Subcutaneous adipose tissue (tissue), 4 donors: ENCODE results near the gene SLC38A7. TPM values are rescaled to one million over a fixed set of nuclear protein-coding genes. Genes with fewer than 3 reads are reported as not detected.

Experiments used
- total RNA-seq, 4 donors: library from RNA; depleted of rRNA; stranded (reverse); fragments of >200 nt; gene quantifications; one replicate each; pipeline ENCODE4 v1.1.0, GENCODE V29; 2016
- TF ChIP-seq, protein P1 (sequence below): fragments of 450-650 bp; IDR thresholded peaks from one replicate; pipeline ENCODE4 v1.5.1; 2016; ENCODE audit warnings: low read depth, mild to moderate bottlenecking, control low read depth, antibody characterized with exemption, moderate library complexity

The SLC38A7 gene
- total RNA-seq, 4 donors from 2014 or later = 6.4 to 22.8 (median 15.4) TPM

DNA sequence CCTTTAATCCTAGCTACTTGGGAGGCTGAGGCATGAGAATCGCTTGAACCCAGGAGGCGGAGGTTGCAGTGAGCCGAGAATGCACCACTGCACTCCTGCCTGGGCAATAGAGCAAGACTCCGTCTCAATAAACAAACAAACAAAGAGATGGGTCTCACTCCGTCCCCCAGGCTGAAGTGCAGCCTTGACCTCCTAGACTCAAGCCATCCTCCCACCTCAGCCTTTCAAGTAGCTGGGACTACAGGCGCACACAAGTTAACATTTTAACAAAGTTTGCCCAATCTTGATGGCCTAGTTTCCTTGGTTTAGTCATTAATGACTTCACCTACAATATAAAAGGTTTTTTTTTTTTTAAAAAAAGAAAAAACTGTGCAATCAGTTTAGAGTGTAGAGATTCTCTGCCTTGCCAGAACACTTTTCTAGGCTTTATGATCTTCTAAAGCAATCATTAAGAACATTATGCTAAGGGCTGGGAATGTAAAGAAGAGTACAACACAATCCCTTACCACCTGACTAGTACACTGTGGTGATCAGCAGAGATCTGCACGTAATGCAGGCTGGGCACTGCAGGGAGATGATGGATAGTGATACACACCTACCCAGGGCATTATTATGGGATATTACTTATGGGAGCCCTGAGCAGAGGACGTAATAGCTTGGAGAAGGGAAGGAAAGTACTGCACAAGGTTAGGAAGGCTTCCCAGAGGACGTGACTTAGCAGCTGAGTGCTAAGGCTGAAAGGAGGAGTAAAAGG is 42.6 kb upstream of the SLC38A7 start:
- TF ChIP-seq, protein P1, sequence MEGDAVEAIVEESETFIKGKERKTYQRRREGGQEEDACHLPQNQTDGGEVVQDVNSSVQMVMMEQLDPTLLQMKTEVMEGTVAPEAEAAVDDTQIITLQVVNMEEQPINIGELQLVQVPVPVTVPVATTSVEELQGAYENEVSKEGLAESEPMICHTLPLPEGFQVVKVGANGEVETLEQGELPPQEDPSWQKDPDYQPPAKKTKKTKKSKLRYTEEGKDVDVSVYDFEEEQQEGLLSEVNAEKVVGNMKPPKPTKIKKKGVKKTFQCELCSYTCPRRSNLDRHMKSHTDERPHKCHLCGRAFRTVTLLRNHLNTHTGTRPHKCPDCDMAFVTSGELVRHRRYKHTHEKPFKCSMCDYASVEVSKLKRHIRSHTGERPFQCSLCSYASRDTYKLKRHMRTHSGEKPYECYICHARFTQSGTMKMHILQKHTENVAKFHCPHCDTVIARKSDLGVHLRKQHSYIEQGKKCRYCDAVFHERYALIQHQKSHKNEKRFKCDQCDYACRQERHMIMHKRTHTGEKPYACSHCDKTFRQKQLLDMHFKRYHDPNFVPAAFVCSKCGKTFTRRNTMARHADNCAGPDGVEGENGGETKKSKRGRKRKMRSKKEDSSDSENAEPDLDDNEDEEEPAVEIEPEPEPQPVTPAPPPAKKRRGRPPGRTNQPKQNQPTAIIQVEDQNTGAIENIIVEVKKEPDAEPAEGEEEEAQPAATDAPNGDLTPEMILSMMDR = no peak

DNA sequence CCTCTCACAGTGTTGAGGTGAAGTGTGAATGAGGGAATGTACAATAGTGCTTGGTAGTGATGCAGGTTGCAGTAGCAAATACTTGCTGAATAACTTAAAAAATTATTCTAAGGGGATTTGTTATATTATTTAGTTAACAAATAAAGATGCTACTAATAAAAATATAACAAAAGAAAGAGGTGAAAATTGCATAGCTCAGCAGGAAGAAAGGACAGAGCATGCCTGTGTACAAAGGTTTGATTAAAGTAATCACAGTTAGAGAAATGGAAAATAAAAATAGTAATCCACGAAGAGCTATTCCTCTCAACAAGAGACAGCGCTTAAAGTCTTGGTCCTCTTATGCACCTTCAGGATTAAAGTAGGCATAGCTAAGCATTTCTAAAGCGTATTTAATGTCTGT is 38.5 kb upstream of the SLC38A7 start:
- TF ChIP-seq, protein P1 = no peak

DNA sequence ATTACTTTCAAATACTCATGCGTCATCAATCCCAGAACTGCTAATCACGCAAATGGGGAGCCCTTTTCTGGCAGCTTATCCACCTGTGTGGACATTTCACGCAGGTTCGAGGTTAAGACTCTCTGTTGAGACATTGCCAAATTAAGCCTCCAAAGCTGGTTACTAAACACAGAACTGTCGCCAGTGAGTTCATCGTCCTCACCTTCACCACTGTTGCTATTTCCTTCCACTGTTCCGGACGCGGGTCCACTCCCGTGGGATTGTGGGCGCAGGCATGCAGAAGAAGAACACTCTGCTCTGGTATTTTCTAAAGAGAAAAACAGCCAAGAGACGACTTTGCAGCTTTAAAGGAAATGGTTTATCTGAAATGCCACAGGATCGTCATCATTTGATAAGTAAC is 33.4 kb upstream of the SLC38A7 start:
- TF ChIP-seq, protein P1 = no peak

DNA sequence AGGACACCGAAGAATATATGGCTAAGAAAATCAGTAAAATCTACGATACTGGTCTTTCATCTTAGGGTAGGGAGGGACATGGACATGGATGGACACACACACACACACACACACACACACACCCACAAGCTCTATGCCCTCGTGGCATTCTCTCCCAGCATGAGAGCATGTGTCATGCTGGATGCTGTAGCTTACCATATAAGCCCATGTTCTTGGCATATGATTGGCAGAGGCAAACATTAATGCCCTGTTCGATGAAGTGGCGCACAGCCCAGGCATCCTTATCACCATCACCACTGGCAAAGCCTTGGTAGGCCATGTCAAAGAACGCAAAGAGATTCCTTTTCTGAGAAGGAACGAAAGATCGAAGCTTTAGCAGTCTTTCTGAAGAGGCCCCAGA is 31.9 kb upstream of the SLC38A7 start:
- TF ChIP-seq, protein P1 = no peak

DNA sequence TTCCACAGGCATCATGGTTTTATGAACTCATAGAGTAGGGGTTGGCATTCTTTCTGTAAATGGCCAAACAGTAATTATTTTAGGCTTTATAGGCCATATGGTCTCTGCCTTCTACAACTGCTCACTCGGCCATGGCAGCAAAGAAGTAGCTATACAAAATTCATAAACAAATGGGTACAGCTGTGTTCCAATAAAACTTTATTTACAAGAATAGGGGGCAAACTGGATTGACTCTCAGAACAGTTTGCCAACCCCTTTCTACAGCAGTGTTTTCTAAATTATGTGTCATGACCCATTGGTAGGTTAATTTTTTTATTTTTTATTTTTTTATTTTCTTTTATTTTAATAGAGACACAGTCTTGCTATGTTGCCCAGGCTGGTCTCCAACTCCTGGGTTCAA is 29.2 kb upstream of the SLC38A7 start:
- TF ChIP-seq, protein P1 = no peak

DNA sequence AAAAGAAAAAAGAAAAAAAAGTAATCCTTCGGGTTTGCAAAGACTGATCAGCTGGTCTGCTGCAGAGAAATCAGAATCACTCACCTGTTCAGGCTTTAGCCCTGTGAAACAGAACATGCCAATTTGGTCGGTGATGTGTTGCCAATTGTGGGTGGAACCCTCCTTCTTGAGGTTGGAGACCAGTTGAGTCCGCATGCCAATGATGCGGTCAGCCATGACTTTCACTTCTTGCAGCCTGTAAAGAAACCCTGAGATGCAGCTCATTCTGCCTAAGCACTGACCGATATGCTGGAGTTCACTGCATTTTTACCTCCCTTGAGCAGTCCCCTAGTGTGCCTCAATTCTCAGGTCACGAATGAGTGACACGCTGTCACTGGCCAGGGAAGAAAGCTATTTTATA is 24.8 kb upstream of the SLC38A7 start:
- TF ChIP-seq, protein P1 = no peak

DNA sequence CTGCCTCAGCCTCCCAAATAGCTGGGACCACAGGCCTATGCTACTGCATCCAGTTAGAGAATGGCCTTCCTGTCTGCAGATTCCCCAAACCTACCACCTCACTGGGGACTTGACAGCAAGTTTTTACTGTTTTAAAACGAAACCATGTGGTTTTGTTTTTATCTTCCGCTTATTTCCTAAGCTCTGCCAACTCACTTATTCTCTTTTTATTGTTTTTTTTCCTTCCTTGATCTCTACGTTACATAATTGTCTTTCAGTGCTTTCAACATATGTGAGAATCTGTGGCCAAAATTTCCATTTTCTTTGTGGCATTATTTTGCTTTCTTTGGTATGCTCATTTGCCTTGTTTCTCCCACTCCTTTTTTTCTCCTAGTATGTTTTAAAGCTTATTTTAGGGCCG is 14.6 kb upstream of the SLC38A7 start:
- TF ChIP-seq, protein P1 = no peak
